ENCODE results near the gene ADARB1.

DNA sequence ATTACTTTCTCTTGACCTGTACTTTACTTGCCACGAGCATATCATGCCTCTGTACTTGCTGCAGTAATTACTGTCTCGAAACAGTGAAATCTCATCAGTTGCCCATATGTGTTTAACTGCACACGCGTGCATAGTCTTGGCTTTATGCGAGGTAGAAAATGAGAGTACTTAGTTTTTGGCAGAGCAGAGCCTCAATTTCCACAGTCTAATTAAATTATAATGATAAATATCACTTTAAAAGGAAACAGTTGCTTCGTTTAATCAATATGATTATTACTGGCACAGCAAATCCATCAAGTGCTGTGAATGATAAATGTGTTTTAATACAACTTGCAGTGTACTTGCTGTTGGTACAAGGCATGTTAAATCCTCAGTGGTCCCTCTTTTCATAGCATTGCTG is 47.6 kb downstream of the ADARB1 start:
- TF ChIP-seq SP2 (tag by site-specific recombination; IDR thresholded peaks at IDR 0.05), result no peak
- no peak for TF ChIP-seq ZNF138 (tag by site-specific recombination; IDR thresholded peaks at IDR 0.05; ENCODE audit: borderline replicate concordance)
- no peak for TF ChIP-seq ZNF792 (tag by site-specific recombination; IDR thresholded peaks at IDR 0.05)
- TF ChIP-seq, protein P1, sequence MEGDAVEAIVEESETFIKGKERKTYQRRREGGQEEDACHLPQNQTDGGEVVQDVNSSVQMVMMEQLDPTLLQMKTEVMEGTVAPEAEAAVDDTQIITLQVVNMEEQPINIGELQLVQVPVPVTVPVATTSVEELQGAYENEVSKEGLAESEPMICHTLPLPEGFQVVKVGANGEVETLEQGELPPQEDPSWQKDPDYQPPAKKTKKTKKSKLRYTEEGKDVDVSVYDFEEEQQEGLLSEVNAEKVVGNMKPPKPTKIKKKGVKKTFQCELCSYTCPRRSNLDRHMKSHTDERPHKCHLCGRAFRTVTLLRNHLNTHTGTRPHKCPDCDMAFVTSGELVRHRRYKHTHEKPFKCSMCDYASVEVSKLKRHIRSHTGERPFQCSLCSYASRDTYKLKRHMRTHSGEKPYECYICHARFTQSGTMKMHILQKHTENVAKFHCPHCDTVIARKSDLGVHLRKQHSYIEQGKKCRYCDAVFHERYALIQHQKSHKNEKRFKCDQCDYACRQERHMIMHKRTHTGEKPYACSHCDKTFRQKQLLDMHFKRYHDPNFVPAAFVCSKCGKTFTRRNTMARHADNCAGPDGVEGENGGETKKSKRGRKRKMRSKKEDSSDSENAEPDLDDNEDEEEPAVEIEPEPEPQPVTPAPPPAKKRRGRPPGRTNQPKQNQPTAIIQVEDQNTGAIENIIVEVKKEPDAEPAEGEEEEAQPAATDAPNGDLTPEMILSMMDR (tag by site-specific recombination; IDR thresholded peaks at IDR 0.05), result no peak
